NT2/D1 (cell line): ENCODE data around the gene CD68.

Source experiments
- DNase-seq: peaks from one replicate; pipeline ENCODE4 v3.0.0-alpha.2; 2011; ENCODE audit warnings: low read depth, low spot score
- H3K27me3 ChIP-seq: 2 replicates; pipeline ENCODE4 v1.6.0; 2011; ENCODE audit warnings: mild to moderate bottlenecking; ENCODE audit not compliant: insufficient read length, insufficient read depth
- H3K36me3 ChIP-seq: 2 replicates; pipeline ENCODE4 v1.6.1; 2011; ENCODE audit warnings: mild to moderate bottlenecking, low read length, mixed read lengths; ENCODE audit not compliant: insufficient read depth, insufficient read length
- H3K4me1 ChIP-seq: 2 replicates; pipeline ENCODE4 v1.5.1; 2011; ENCODE audit not compliant: insufficient read depth, insufficient read length
- H3K4me3 ChIP-seq: 2 replicates; pipeline ENCODE4 v1.5.1; 2011; ENCODE audit warnings: low read depth; ENCODE audit not compliant: insufficient read length
- H3K9ac ChIP-seq: 2 replicates; pipeline ENCODE4 v1.6.0; 2011; ENCODE audit warnings: low read depth; ENCODE audit not compliant: insufficient read length
- H3K9me3 ChIP-seq: 2 replicates; pipeline ENCODE4 v1.5.1; 2011; ENCODE audit warnings: mild to moderate bottlenecking, low read length; ENCODE audit not compliant: insufficient read depth
- SUZ12 ChIP-seq: IDR thresholded peaks from 2 replicates; pipeline ENCODE4 v1.6.1; 2011; ENCODE audit not compliant: insufficient read length, insufficient read depth; ENCODE audit errors: extremely low read depth
- YY1 ChIP-seq: IDR thresholded peaks from 2 replicates; pipeline ENCODE4 v1.6.1; 2011; ENCODE audit not compliant: insufficient read length, insufficient read depth
- ZNF274 ChIP-seq: IDR thresholded peaks from 2 replicates; pipeline ENCODE4 v1.6.1; 2011; ENCODE audit warnings: mild to moderate bottlenecking, low read depth, low read length

Gene CD68

GRCh38 chr17:7556627-7557026 is 22.8 kb upstream of the CD68 start:
- no peak for DNase-seq
- Histone ChIP-seq H3K9me3 (no peaks in the 10 kb centered on the region), H3K4me3 (no peak overlapping the region), H3K36me3 (no peaks in the 10 kb centered on the region), H3K27me3 (no peaks in the 10 kb centered on the region), H3K4me1 (peaks cover 26% of the 10 kb centered on the region), H3K9ac (no peak overlapping the region)
- no peak for TF ChIP-seq YY1
- TF ChIP-seq SUZ12 = no peak
- TF ChIP-seq ZNF274 = no peak

GRCh38 chr17:7557147-7557764 is 22.2 kb upstream of the CD68 start:
- H3K27me3 ChIP-seq = no peaks in the 10 kb centered on the region
- peak overlapping the region; percentile 61 for H3K9ac ChIP-seq
- H3K9me3 ChIP-seq = no peaks in the 10 kb centered on the region
- TF ChIP-seq ZNF274 = no peak
- no peak for TF ChIP-seq YY1
- no peak for TF ChIP-seq SUZ12
- H3K36me3 ChIP-seq = no peaks in the 10 kb centered on the region
- peaks cover 26% of the 10 kb centered on the region for H3K4me1 ChIP-seq
- no peak overlapping the region for H3K4me3 ChIP-seq
- DNase-seq = no peak

GRCh38 chr17:7557775-7558543 is 21.5 kb upstream of the CD68 start:
- Histone ChIP-seq H3K36me3 (peaks cover 3% of the 10 kb centered on the region), H3K9ac (peak overlapping the region; percentile 74), H3K4me3 (peak overlapping the region; percentile 8), H3K4me1 (peaks cover 26% of the 10 kb centered on the region), H3K27me3 (no peaks in the 10 kb centered on the region), H3K9me3 (no peaks in the 10 kb centered on the region)
- no peak for TF ChIP-seq YY1
- TF ChIP-seq SUZ12 = no peak
- TF ChIP-seq ZNF274 = no peak
- no peak for DNase-seq

GRCh38 chr17:7558544-7559319 is 20.7 kb upstream of the CD68 start, which contains the start of gene TNFSF13:
Gene TNFSF13, plus strand, starts transcription at chr17:7558750. Its CDS starts 290 bp downstream, at chr17:7559040.
- TF ChIP-seq ZNF274 (no peak), SUZ12 (no peak), YY1 (no peak)
- Histone ChIP-seq H3K4me3 (peak within 1 kb of the TSS; percentile 8), H3K27me3 (no peaks in the 10 kb centered on the region), H3K36me3 (peaks cover 11% of the 10 kb centered on the region), H3K4me1 (peaks cover 26% of the 10 kb centered on the region), H3K9me3 (no peaks in the 10 kb centered on the region), H3K9ac (peak within 1 kb of the TSS; percentile 74)
- no peak for DNase-seq

GRCh38 chr17:7559320-7560171 is 19.9 kb upstream of the CD68 start:
- Histone ChIP-seq H3K9me3 (no peaks in the 10 kb centered on the region), H3K9ac (peak overlapping the region; percentile 32)
- DNase-seq = no peak

GRCh38 chr17:7560172-7561027 is 19.0 kb upstream of the CD68 start:
- peaks cover 26% of the 10 kb centered on the region for H3K4me1 ChIP-seq
- no peak for DNase-seq
- no peaks in the 10 kb centered on the region for H3K9me3 ChIP-seq
- peak overlapping the region; percentile 24 for H3K4me3 ChIP-seq
- peaks cover 27% of the 10 kb centered on the region for H3K36me3 ChIP-seq
- H3K9ac ChIP-seq = peak overlapping the region; percentile 29
- no peaks in the 10 kb centered on the region for H3K27me3 ChIP-seq
- TF ChIP-seq YY1 (no peak), SUZ12 (no peak), ZNF274 (no peak)

More at GRCh38 chr17:7559320-7560171, 19.9 kb upstream of the CD68 start:
- peaks cover 26% of the 10 kb centered on the region for H3K4me1 ChIP-seq
- no peak overlapping the region for H3K4me3 ChIP-seq
- no peaks in the 10 kb centered on the region for H3K27me3 ChIP-seq
- peaks cover 19% of the 10 kb centered on the region for H3K36me3 ChIP-seq
- TF ChIP-seq YY1 (no peak), ZNF274 (no peak), SUZ12 (no peak)
